ENCODE results near the gene PHF1. TPM values are rescaled to one million over a fixed set of nuclear protein-coding genes. Genes with fewer than 3 reads are reported as not detected.

Gene PHF1
- total RNA-seq, 2 experiments from 2014 or later, result 32.4 to 42.3 TPM

- H3K4me1 Mint-ChIP-seq (ENCODE audit: low read depth), result no peaks in the 10 kb centered on the region
- intact Hi-C loops (cut with micrococcal nuclease), result no loop called here
- CTCF ChIA-PET, result interaction anchor here (1.5 kb wide), 1 partner anchor 22 kb away, joined by 4 read pairs; the partner anchor contains the start of gene CUTA
- POLR2A ChIA-PET, result interaction anchor here (0.7 kb wide), 1 partner anchor 414 kb away, joined by 3 read pairs; no protein-coding TSS in a partner anchor
- no peaks in the 10 kb centered on the region for H3K27me3 Mint-ChIP-seq
- peak overlapping the region; percentile 35 for H3K27ac Mint-ChIP-seq
- DNase-seq, result no peak
- no peaks in the 10 kb centered on the region for H3K9me3 Mint-ChIP-seq
- peaks cover 19% of the 10 kb centered on the region for H3K36me3 Mint-ChIP-seq
- H3K4me3 Mint-ChIP-seq, result no peak overlapping the region
These were observed 29.3 kb downstream of the PHF1 start for GRCh38 chr6:33439956-33440648.

- H3K27ac Mint-ChIP-seq, result no peak overlapping the region
- ChIA-PET CTCF (no interaction called here), POLR2A (interaction anchor here (0.9 kb wide), 1 partner anchor 13 kb away, joined by 3 read pairs; no protein-coding TSS in a partner anchor)
- no peaks in the 10 kb centered on the region for H3K27me3 Mint-ChIP-seq
- no peaks in the 10 kb centered on the region for H3K4me1 Mint-ChIP-seq (ENCODE audit: low read depth)
- H3K36me3 Mint-ChIP-seq, result peaks cover 14% of the 10 kb centered on the region
- H3K4me3 Mint-ChIP-seq, result no peak overlapping the region
- DNase-seq, result no peak
- no peaks in the 10 kb centered on the region for H3K9me3 Mint-ChIP-seq
- intact Hi-C loops (cut with micrococcal nuclease), result no loop called here
These were observed 30.0 kb downstream of the PHF1 start for GRCh38 chr6:33440649-33441309.

DNA sequence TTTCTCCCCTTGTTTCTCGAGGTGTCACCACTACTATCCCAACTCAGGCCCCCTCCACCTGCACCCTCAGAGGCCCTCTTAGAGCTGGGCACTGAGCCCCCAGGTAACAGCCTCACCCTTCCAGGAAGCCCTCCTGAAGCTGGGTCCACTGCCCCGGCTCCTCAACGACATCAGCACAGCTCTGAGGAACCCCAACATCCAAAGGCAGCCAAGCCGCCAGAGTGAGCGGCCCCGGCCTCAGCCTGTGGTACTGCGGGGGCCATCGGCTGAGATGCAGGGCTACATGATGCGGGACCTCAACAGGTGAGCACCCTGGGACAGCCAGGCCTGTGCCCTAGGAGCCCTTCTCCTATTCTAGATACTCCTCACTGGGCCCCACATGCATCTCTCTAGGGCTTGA lies 30.6 kb downstream of the PHF1 start:
- DNase-seq, result no peak
- ChIA-PET CTCF (no interaction called here), POLR2A (interaction anchor here (0.9 kb wide), 1 partner anchor 12 kb away, joined by 3 read pairs; no protein-coding TSS in a partner anchor)
- Mint-ChIP-seq H3K4me1 (ENCODE audit: low read depth) (no peaks in the 10 kb centered on the region), H3K27me3 (no peaks in the 10 kb centered on the region), H3K27ac (no peak overlapping the region), H3K9me3 (no peaks in the 10 kb centered on the region), H3K36me3 (peaks cover 15% of the 10 kb centered on the region), H3K4me3 (no peak overlapping the region)
- intact Hi-C loops (cut with micrococcal nuclease), result no loop called here

DNA sequence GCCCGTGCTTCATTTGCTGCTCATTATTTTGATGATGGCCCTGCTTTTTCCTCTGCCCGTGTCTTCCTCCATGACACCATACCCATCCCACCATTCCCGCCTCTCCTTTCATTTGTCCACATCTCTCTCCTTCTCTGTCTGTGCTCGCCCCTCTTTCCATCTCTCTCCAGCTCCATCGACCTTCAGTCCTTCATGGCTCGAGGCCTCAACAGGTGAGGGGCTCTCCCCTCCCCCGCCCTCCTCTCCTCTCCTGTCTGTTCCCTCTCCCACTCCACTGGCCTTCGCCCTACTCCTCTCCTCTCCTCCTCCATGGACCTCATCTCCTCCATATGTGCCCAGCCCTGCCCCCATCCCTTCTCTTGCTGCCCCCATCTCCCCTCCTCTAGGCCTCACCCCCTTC lies 31.5 kb downstream of the PHF1 start:
- no peak for DNase-seq
- Mint-ChIP-seq H3K4me1 (ENCODE audit: low read depth) (no peaks in the 10 kb centered on the region), H3K4me3 (no peak overlapping the region), H3K27me3 (no peaks in the 10 kb centered on the region), H3K9me3 (no peaks in the 10 kb centered on the region), H3K27ac (no peak overlapping the region), H3K36me3 (peaks cover 16% of the 10 kb centered on the region)
- ChIA-PET POLR2A (no interaction called here), CTCF (no interaction called here)
- intact Hi-C loops (cut with micrococcal nuclease), result no loop called here

- intact Hi-C loops (cut with micrococcal nuclease), result no loop called here
- CTCF ChIA-PET, result no interaction called here
- Mint-ChIP-seq H3K4me1 (ENCODE audit: low read depth) (no peaks in the 10 kb centered on the region), H3K27ac (no peak overlapping the region), H3K9me3 (no peaks in the 10 kb centered on the region), H3K4me3 (no peak overlapping the region), H3K36me3 (peaks cover 20% of the 10 kb centered on the region), H3K27me3 (no peaks in the 10 kb centered on the region)
- POLR2A ChIA-PET, result no interaction called here
- no peak for DNase-seq
These were observed 32.2 kb downstream of the PHF1 start for GRCh38 chr6:33443025-33443424.

DNA sequence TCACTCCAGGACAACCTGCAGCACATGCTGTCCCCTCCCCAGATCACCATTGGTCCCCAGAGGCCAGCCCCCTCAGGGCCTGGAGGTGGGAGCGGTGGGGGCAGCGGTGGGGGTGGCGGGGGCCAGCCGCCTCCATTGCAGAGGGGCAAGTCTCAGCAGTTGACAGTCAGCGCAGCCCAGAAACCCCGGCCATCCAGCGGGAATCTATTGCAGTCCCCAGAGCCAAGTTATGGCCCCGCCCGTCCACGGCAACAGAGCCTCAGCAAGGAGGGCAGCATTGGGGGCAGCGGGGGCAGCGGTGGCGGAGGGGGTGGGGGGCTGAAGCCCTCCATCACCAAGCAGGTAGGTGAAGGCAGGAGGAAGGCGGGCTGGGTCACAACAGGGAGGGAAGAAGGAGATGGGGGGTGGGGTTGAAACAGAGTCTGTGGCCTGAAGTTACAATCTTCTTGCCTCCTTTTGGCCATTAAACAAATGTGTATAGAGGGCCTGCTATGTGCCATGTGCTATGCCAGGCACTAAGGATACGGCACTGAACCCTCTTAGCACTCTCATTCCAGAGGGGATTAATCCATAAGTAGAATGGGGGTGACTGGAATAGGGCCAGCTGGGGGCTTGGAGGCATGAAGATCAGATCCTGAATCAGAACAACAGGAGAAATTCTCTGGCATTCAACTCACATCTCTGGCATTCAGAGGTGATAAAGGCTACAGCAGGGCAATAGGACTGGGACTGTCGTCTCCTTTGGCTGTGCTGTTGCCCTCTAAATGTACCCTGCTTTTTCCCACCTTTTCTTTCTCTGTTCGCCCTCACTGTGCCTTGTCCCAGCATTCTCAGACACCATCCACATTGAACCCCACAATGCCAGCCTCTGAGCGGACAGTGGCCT lies 33.0 kb downstream of the PHF1 start:
- Mint-ChIP-seq H3K4me1 (ENCODE audit: low read depth) (no peaks in the 10 kb centered on the region), H3K36me3 (peaks cover 25% of the 10 kb centered on the region), H3K9me3 (no peaks in the 10 kb centered on the region), H3K4me3 (no peak overlapping the region), H3K27me3 (no peaks in the 10 kb centered on the region), H3K27ac (no peak overlapping the region)
- DNase-seq, result no peak
- CTCF ChIA-PET, result interaction anchor here (1.2 kb wide), 1 partner anchor 98 kb away, joined by 3 read pairs; no protein-coding TSS in a partner anchor
- intact Hi-C loops (cut with micrococcal nuclease), result no loop called here
- POLR2A ChIA-PET, result no interaction called here

DNA sequence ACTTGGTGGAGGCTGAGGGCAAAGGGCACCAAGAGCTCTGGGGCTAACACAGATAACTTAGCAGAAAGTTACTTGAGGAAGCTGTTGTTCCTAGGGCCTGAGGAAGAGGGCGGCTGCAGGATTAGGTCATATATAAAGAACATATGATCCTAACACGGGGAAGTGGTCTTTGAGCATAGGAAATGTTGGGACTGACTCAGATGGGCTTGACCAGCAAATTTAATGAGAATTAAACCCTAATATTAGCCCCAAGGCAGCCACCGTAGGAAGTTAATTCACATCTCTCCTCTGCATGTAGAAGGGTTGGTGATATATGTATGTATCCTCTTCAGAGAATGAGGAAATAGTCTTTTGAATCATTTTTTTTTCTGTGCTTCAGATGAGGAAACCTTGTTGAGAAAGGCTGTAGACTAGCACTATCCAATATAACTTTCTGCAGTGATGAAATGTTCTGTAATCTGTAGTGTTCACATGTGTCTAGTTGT lies 34.3 kb downstream of the PHF1 start:
- H3K4me1 Mint-ChIP-seq (ENCODE audit: low read depth), result no peaks in the 10 kb centered on the region
- H3K27me3 Mint-ChIP-seq, result no peaks in the 10 kb centered on the region
- no peaks in the 10 kb centered on the region for H3K9me3 Mint-ChIP-seq
- H3K4me3 Mint-ChIP-seq, result no peak overlapping the region
- peaks cover 23% of the 10 kb centered on the region for H3K36me3 Mint-ChIP-seq
- no peak overlapping the region for H3K27ac Mint-ChIP-seq
- ChIA-PET POLR2A (no interaction called here), CTCF (interaction anchor here (1.2 to 1.3 kb wide), 2 partner anchors 9 to 100 kb away, joined by 3 to 4 read pairs; no protein-coding TSS in a partner anchor)
- intact Hi-C loops (cut with micrococcal nuclease), result no loop called here
- DNase-seq, result no peak

DNA sequence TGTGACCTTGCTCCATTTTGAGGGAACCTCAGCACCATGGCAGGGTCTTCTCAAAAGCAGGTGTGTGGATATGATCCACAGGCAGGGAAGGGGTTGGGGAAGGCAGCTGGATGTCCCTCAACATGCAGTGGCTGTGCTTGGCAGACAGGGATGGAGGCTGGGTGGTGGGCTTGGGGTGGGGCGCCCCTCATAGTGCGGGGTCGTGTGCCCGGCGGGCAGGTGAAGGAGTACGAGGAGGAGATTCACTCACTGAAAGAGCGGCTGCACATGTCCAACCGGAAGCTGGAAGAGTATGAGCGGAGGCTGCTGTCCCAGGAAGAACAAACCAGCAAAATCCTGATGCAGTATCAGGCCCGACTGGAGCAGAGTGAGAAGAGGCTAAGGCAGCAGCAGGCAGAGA lies 35.5 kb downstream of the PHF1 start:
- Mint-ChIP-seq H3K27me3 (no peaks in the 10 kb centered on the region), H3K4me3 (no peak overlapping the region), H3K27ac (no peak overlapping the region), H3K4me1 (ENCODE audit: low read depth) (no peaks in the 10 kb centered on the region), H3K36me3 (peaks cover 22% of the 10 kb centered on the region), H3K9me3 (no peaks in the 10 kb centered on the region)
- CTCF ChIA-PET, result no interaction called here
- DNase-seq, result no peak
- POLR2A ChIA-PET, result interaction anchor here (1.2 kb wide), 1 partner anchor 9 kb away, joined by 3 read pairs; no protein-coding TSS in a partner anchor
- intact Hi-C loops (cut with micrococcal nuclease), result no loop called here

DNA sequence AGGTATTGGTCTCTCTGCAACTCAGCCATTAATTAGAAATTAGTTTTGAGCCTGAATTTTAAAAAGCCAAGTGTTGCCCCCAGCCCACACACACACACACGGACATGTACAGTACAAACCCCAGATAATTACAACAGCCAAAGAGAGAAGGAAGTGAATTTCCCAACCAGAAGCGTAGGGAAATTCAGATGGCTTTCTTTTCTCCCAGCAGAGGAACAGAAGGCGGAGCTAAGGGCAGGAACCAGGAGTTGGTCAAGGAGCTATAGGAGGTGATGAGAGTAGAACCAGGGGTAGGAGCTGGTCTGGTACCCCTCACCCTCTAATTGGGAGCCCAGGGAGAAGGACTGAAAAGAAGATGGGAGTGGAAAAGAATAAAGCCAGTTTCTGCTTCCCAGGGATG lies 39.6 kb downstream of the PHF1 start:
- POLR2A ChIA-PET, result no interaction called here
- DNase-seq, result no peak
- Mint-ChIP-seq H3K36me3 (peaks cover 30% of the 10 kb centered on the region), H3K4me1 (ENCODE audit: low read depth) (peaks cover 20% of the 10 kb centered on the region), H3K27me3 (no peaks in the 10 kb centered on the region), H3K4me3 (no peak overlapping the region), H3K9me3 (no peaks in the 10 kb centered on the region), H3K27ac (no peak overlapping the region)
- intact Hi-C loops (cut with micrococcal nuclease), result no loop called here
- CTCF ChIA-PET, result no interaction called here

DNA sequence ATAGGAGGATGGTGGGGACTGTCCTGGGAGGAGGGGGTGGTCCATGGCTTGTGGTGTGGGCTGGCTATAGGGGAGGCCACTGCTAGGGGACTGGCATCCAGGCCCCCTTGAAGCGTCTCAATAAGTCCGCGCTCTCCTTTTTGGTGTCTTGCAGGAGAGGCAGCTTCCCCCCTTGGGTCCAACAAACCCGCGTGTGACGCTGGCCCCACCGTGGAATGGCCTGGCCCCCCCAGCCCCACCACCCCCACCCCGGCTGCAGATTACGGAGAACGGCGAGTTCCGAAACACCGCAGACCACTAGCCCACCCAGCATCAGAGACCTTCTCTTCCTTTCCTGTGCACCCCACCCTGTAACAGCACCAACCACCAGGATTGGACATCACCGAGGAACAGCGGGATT lies 40.8 kb downstream of the PHF1 start:
- Mint-ChIP-seq H3K27ac (no peak overlapping the region), H3K27me3 (no peaks in the 10 kb centered on the region), H3K4me1 (ENCODE audit: low read depth) (peaks cover 30% of the 10 kb centered on the region), H3K36me3 (peaks cover 33% of the 10 kb centered on the region), H3K4me3 (no peak overlapping the region), H3K9me3 (no peaks in the 10 kb centered on the region)
- DNase-seq, result no peak
- POLR2A ChIA-PET, result no interaction called here
- CTCF ChIA-PET, result no interaction called here
- intact Hi-C loops (cut with micrococcal nuclease), result no loop called here

DNA sequence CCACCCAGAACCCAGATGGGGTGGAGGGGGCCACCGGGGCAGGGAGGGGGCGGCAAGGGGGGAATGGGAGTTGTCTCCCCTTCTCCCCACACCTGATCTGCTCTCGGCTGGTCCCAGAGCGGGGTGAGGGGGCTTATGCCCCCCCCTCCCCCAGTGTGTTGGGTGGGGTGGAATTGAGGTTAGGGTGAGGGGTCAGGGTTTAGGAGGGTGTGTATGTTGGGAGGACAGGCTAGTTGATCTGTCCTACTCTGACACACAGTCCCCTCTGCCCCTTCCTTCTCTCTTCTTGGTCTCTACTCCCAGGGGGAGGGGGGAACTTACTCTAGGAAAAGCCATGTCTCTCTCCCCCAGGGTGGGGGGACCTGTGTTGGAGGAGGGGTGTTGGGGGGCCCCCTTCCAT lies 41.7 kb downstream of the PHF1 start:
- peaks cover 34% of the 10 kb centered on the region for H3K4me1 Mint-ChIP-seq (ENCODE audit: low read depth)
- no peak overlapping the region for H3K4me3 Mint-ChIP-seq
- CTCF ChIA-PET, result interaction anchor here (1.7 kb wide), 1 partner anchor 23 kb away, joined by 6 read pairs; no protein-coding TSS in a partner anchor
- intact Hi-C loops (cut with micrococcal nuclease), result no loop called here
- H3K9me3 Mint-ChIP-seq, result no peaks in the 10 kb centered on the region
- POLR2A ChIA-PET, result no interaction called here
- H3K27me3 Mint-ChIP-seq, result no peaks in the 10 kb centered on the region
- H3K36me3 Mint-ChIP-seq, result peaks cover 34% of the 10 kb centered on the region
- DNase-seq, result no peak
- H3K27ac Mint-ChIP-seq, result no peak overlapping the region
